CD8-positive, alpha-beta memory T cell (primary cell): Measurements from ENCODE around the gene MSANTD2. TPM values are rescaled to one million over a fixed set of nuclear protein-coding genes. Genes with fewer than 3 reads are reported as not detected.

ENCODE experiments used
- CTCF ChIA-PET: fragments of 350-600 bp; sonication (Branson Sonifier 250); formaldehyde crosslinking; loops from one replicate; lab custom pipeline; 2021; ENCODE audit warnings: antibody characterized with exemption; lab: Charles Lee
- POLR2A ChIA-PET: fragments of 350-600 bp; sonication (Branson Sonifier 250); formaldehyde crosslinking; loops from one replicate; lab custom pipeline; 2021; ENCODE audit warnings: antibody characterized with exemption; lab: Charles Lee
- DNase-seq, 5 donors: peaks; one replicate each; pipeline versions ENCODE4 v3.0.0 to v3.0.0-alpha.2; 2020 to 2022; ENCODE audit warnings: mixed read lengths in 1 of 5
- H3K27ac ChIP-seq: one replicate; pipeline ENCODE4 v1.7.0; 2013; ENCODE audit warnings: low read depth, mild to moderate bottlenecking, low read length, moderate library complexity
- H3K27me3 ChIP-seq: 2 replicates; pipeline ENCODE4 v1.7.0; 2013; ENCODE audit warnings: low read length, mild to moderate bottlenecking; ENCODE audit not compliant: insufficient read depth, poor library complexity, severe bottlenecking
- H3K36me3 ChIP-seq: 2 replicates; pipeline ENCODE4 v1.7.0; 2013; ENCODE audit warnings: mild to moderate bottlenecking, low read length, moderate library complexity; ENCODE audit not compliant: insufficient read depth
- H3K4me1 ChIP-seq: 2 replicates; pipeline ENCODE4 v1.7.0; 2013; ENCODE audit warnings: mild to moderate bottlenecking, low read length, moderate library complexity; ENCODE audit not compliant: insufficient read depth
- H3K4me3 ChIP-seq: 2 replicates; pipeline ENCODE4 v1.7.0; 2013; ENCODE audit warnings: mild to moderate bottlenecking, low read length
- H3K9me3 ChIP-seq: 2 replicates; pipeline ENCODE4 v1.7.0; 2013; ENCODE audit warnings: mild to moderate bottlenecking, low read length
- H3K27ac Mint-ChIP-seq, 8 donors: one replicate each; pipeline ENCODE4 v1.8.0; 2020 to 2021; ENCODE audit warnings: mixed read lengths in 8 of 8, mild to moderate bottlenecking in 6 of 8, inconsistent platforms in 3 of 8, moderate library complexity in 3 of 8
- H3K27me3 Mint-ChIP-seq, 2 donors: one replicate each; pipeline ENCODE4 v1.8.0; 2020 to 2021; ENCODE audit warnings: mixed read lengths in 2 of 2, mild to moderate bottlenecking in 1 of 2, moderate library complexity in 1 of 2
- H3K36me3 Mint-ChIP-seq, 3 donors: one replicate each; pipeline ENCODE4 v1.8.0; 2020 to 2021; ENCODE audit warnings: mixed read lengths in 3 of 3, inconsistent platforms in 1 of 3, mild to moderate bottlenecking in 1 of 3
- H3K4me1 Mint-ChIP-seq, 3 donors: one replicate each; pipeline ENCODE4 v1.8.0; 2020 to 2021; ENCODE audit warnings: mixed read lengths in 3 of 3, inconsistent platforms in 1 of 3, mild to moderate bottlenecking in 1 of 3
- H3K4me3 Mint-ChIP-seq, 7 donors: one replicate each; pipeline ENCODE4 v1.8.0; 2020 to 2021; ENCODE audit warnings: mixed read lengths in 7 of 7, mild to moderate bottlenecking in 6 of 7, moderate library complexity in 4 of 7, inconsistent platforms in 2 of 7
- H3K9me3 Mint-ChIP-seq, 5 donors: one replicate each; pipeline ENCODE4 v1.8.0; 2020 to 2022; ENCODE audit warnings: mixed read lengths in 5 of 5, mild to moderate bottlenecking in 3 of 5, moderate library complexity in 2 of 5, inconsistent platforms in 1 of 5
- polyA plus RNA-seq: library from polyadenylated mRNA; unstranded; fragments of 300-500 nt; fragmentation: Illumina TruSeq; gene quantifications from one replicate; pipeline ENCODE4 v1.2.3, GENCODE V29; 2021
- total RNA-seq, 2 experiments: library from RNA; stranded (reverse); gene quantifications; one replicate each; pipeline ENCODE4 v1.2.3, GENCODE V29; 2021

Gene MSANTD2
- total and polyA plus RNA-seq, 3 experiments from 2014 or later = 4.4 to 13.2 (median 12.3) TPM

DNA sequence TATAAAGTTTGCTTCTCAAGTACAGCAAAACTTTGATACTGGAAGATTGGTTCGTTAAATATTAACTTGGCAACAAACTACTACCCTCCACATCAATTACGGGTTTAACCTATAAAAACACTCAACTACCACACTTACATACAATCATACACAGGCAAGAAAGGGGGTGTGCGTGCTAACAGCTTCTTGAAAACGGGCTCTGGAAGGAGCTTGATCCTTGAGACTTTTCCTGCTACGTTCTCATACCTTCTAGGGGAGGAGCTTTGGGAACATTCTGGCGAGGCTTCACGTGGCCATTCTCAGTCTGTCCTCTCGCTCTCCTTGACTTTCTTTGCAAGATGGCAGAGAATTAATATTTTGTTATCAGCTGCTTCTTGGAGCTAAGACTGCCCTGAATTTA, 31.3 kb downstream of the MSANTD2 start:
- Histone ChIP-seq H3K27me3 (no peaks in the 10 kb centered on the region), H3K36me3 (peaks cover 6% of the 10 kb centered on the region), H3K27ac (no peak overlapping the region), H3K9me3 (no peaks in the 10 kb centered on the region), H3K4me3 (no peak overlapping the region), H3K4me1 (no peaks in the 10 kb centered on the region)
- Mint-ChIP-seq H3K9me3 (no peaks in the 10 kb centered on the region), H3K4me3 (no peak overlapping the region), H3K36me3 (peaks cover 8 to 58% (median 13%) of the 10 kb centered on the region in 3 donors), H3K27ac (no peak overlapping the region), H3K4me1 (no peaks in the 10 kb centered on the region), H3K27me3 (no peaks in the 10 kb centered on the region)
- DNase-seq = no peak
- ChIA-PET POLR2A (interaction anchor here (0.6 kb wide), 1 partner anchor 95 kb away, joined by 3 read pairs; the partner anchor contains the start of gene SPA17), CTCF (interaction anchor here (1.0 to 1.6 kb wide), 5 partner anchors 10 to 100 kb away, joined by 3 read pairs; no protein-coding TSS in a partner anchor)

GRCh38 chr11:124766156-124766555, 34.0 kb downstream of the MSANTD2 start:
- no peak overlapping the region for H3K4me3 ChIP-seq
- DNase-seq = no peak
- H3K27ac ChIP-seq = no peak overlapping the region
- Mint-ChIP-seq H3K36me3 (peaks cover 0 to 40% (median 7%) of the 10 kb centered on the region in 3 donors), H3K4me1 (peaks cover 5 to 14% (median 7%) of the 10 kb centered on the region in 3 donors), H3K4me3 (no peak overlapping the region), H3K27me3 (peaks cover 2 to 9% of the 10 kb centered on the region in 2 donors), H3K27ac (no peak overlapping the region), H3K9me3 (no peaks in the 10 kb centered on the region)
- ChIA-PET POLR2A (no interaction called here), CTCF (interaction anchor here (0.7 to 7.1 kb wide), 8 partner anchors 8 to 96 kb away, joined by 3 to 90 read pairs (median 6); partner anchors contain the start of genes MSANTD2 and NRGN)
- peaks cover 3% of the 10 kb centered on the region for H3K36me3 ChIP-seq
- peaks cover 8% of the 10 kb centered on the region for H3K4me1 ChIP-seq
- H3K27me3 ChIP-seq = peaks cover 9% of the 10 kb centered on the region
- no peaks in the 10 kb centered on the region for H3K9me3 ChIP-seq

DNA sequence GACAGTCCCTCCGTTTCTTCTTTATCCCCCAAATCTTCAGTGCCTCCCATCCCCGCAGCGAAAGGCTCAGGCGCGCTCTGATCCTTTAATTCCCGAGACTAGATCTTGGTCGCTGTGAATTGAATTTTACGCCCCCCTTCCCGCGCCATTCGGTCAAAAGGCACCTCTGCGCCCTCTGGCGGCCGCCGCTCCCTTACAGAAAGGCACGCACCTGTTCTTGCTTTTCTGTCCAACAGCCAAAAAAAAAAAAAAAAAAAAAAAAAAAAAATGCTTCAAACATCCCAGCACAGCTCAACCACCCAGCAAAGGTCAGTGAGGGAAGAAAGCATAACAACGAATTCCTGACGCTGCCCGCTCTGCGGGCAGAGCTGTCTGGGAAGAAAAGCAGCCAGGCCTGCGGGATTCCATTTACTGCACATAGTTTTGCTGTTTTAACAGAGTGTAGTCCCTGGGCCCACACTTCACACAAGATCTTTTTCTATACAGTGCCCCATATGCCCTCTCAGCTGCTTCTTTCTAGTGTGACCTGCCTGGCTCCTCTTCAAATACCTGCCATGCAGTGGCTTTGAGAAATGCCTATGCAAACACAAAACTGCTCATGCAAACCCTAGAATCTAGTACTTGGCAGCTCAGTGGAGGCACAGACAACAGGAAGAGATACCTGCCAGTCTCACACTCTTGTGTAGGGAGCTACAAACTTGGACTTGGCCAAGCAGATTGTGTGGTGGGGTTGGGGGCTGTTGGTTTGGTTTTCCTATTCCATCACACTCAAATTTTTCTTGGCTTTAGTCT, 36.9 kb downstream of the MSANTD2 start:
- CTCF ChIA-PET = interaction anchor here (0.6 to 7.1 kb wide), 31 partner anchors 9 to 138 kb away, joined by 3 to 90 read pairs (median 5); partner anchors contain the start of genes MSANTD2, NRGN, SIAE and SPA17
- H3K36me3 Mint-ChIP-seq = peaks cover 0 to 20% (median 2%) of the 10 kb centered on the region in 3 donors
- H3K4me3 ChIP-seq = peak overlapping the region; percentile 68
- POLR2A ChIA-PET = interaction anchor here (0.6 to 1.8 kb wide), 5 partner anchors 17 to 191 kb away, joined by 4 to 18 read pairs (median 4); partner anchors contain the start of genes CCDC15, SIAE and SPA17
- peak overlapping the region; percentile 85 to 97 (median 91) for H3K4me3 Mint-ChIP-seq
- H3K36me3 ChIP-seq = no peaks in the 10 kb centered on the region
- no peak overlapping the region for H3K27ac ChIP-seq
- DNase-seq = peak; percentile 75 to 88 (median 80)
- peak overlapping the region in 7 of 8 donors; percentile 0 to 91 (median 76) for H3K27ac Mint-ChIP-seq
- H3K27me3 Mint-ChIP-seq = peaks cover 17 to 36% of the 10 kb centered on the region in 2 donors
- peaks cover 36% of the 10 kb centered on the region for H3K27me3 ChIP-seq
- H3K9me3 Mint-ChIP-seq = no peaks in the 10 kb centered on the region
- H3K4me1 Mint-ChIP-seq = peaks cover 11 to 37% (median 15%) of the 10 kb centered on the region in 3 donors
- H3K4me1 ChIP-seq = peaks cover 27% of the 10 kb centered on the region
- H3K9me3 ChIP-seq = no peaks in the 10 kb centered on the region

DNA sequence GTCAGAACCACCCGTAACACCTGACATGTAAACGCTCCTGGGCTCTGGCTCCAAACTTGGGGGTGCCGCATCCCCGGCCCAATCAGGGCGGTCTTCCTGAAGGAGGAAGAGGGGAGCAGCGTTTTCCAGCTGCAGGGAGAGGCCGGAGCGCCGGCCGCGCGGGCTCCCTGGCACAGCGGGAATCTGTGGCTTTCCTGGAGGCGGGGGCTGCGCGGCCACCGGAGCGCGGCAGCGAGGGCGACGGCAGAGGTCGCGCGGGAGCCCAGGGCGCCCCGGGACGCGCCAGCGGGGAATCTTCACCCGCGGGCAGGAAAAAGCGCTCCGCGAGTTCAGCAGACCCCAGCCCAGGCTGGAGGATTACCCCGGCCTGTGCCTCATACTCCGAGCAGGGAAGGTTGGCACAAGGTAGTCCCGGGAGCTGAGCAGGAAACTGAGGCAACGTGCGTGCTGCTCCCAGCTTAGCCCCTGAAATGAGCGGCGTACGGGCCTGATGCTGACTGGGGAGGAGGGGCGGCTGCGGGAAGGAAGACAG, 37.5 kb downstream of the MSANTD2 start:
- H3K4me1 Mint-ChIP-seq = peaks cover 14 to 40% (median 17%) of the 10 kb centered on the region in 3 donors
- ChIA-PET CTCF (interaction anchor here (0.6 to 7.1 kb wide), 23 partner anchors 9 to 123 kb away, joined by 3 to 90 read pairs (median 6); partner anchors contain the start of genes MSANTD2, NRGN, SIAE and SPA17), POLR2A (interaction anchor here (0.8 to 1.8 kb wide), 3 partner anchors 16 to 89 kb away, joined by 4 to 18 read pairs (median 4); partner anchors contain the start of genes SIAE and SPA17)
- Histone ChIP-seq H3K9me3 (no peaks in the 10 kb centered on the region), H3K36me3 (no peaks in the 10 kb centered on the region), H3K27me3 (peaks cover 42% of the 10 kb centered on the region), H3K4me1 (peaks cover 31% of the 10 kb centered on the region), H3K4me3 (peak overlapping the region; percentile 68), H3K27ac (peak overlapping the region; percentile 24)
- H3K36me3 Mint-ChIP-seq = peaks cover 0 to 15% (median 2%) of the 10 kb centered on the region in 3 donors
- no peak for DNase-seq
- peaks cover 21 to 43% of the 10 kb centered on the region in 2 donors for H3K27me3 Mint-ChIP-seq
- no peaks in the 10 kb centered on the region for H3K9me3 Mint-ChIP-seq
- H3K4me3 Mint-ChIP-seq = peak overlapping the region; percentile 85 to 97 (median 91)
- peak overlapping the region in 4 of 8 donors; percentile 0 to 89 (median 68) for H3K27ac Mint-ChIP-seq

- Mint-ChIP-seq H3K27ac (peak within 1 kb of the TSS in 7 of 8 donors; percentile 0 to 91 (median 76)), H3K36me3 (peaks cover 0 to 11% (median 2%) of the 10 kb centered on the region in 3 donors), H3K27me3 (peaks cover 26 to 48% of the 10 kb centered on the region in 2 donors), H3K4me1 (peaks cover 14 to 40% (median 17%) of the 10 kb centered on the region in 3 donors), H3K4me3 (peak within 1 kb of the TSS; percentile 85 to 97 (median 91)), H3K9me3 (no peaks in the 10 kb centered on the region)
- POLR2A ChIA-PET = interaction anchor here (1.6 to 1.8 kb wide), 2 partner anchors 16 to 89 kb away, joined by 4 to 18 read pairs; partner anchors contain the start of genes SIAE and SPA17
- H3K4me1 ChIP-seq = peaks cover 31% of the 10 kb centered on the region
- peak; percentile 58 to 78 (median 60) for DNase-seq
- H3K36me3 ChIP-seq = no peaks in the 10 kb centered on the region
- H3K4me3 ChIP-seq = peak within 1 kb of the TSS; percentile 68
- no peaks in the 10 kb centered on the region for H3K9me3 ChIP-seq
- peak within 1 kb of the TSS; percentile 24 for H3K27ac ChIP-seq
- CTCF ChIA-PET = interaction anchor here (0.7 to 7.1 kb wide), 21 partner anchors 8 to 120 kb away, joined by 3 to 90 read pairs (median 6); partner anchors contain the start of genes MSANTD2, NRGN, SIAE and SPA17
- H3K27me3 ChIP-seq = peaks cover 44% of the 10 kb centered on the region
These were observed 38.0 kb downstream of the MSANTD2 start, which contains the start of gene ESAM for GRCh38 chr11:124762105-124762623. TSS of gene ESAM (minus strand) at chr11:124762290. CDS start at chr11:124762154, 136 bp downstream.

GRCh38 chr11:124761301-124762104, 38.7 kb downstream of the MSANTD2 start:
- Mint-ChIP-seq H3K27me3 (peaks cover 33 to 54% of the 10 kb centered on the region in 2 donors), H3K36me3 (peaks cover 0 to 7% (median 2%) of the 10 kb centered on the region in 3 donors), H3K4me3 (peak overlapping the region; percentile 52 to 96 (median 66)), H3K4me1 (peaks cover 14 to 40% (median 17%) of the 10 kb centered on the region in 3 donors), H3K9me3 (no peaks in the 10 kb centered on the region), H3K27ac (peak overlapping the region in 2 of 8 donors; percentile 29 to 58)
- no peak overlapping the region for H3K27ac ChIP-seq
- H3K4me1 ChIP-seq = peaks cover 31% of the 10 kb centered on the region
- no peak for DNase-seq
- H3K27me3 ChIP-seq = peaks cover 44% of the 10 kb centered on the region
- peak overlapping the region; percentile 50 for H3K4me3 ChIP-seq
- ChIA-PET CTCF (interaction anchor here (0.6 to 7.1 kb wide), 12 partner anchors 8 to 398 kb away, joined by 3 to 90 read pairs (median 7); partner anchors contain the start of genes NRGN, SPA17 and VSIG2), POLR2A (interaction anchor here (1.6 kb wide), 1 partner anchor 88 kb away, joined by 4 read pairs; the partner anchor contains the start of genes SIAE and SPA17)
- H3K36me3 ChIP-seq = no peaks in the 10 kb centered on the region
- no peaks in the 10 kb centered on the region for H3K9me3 ChIP-seq
